CD4-positive, alpha-beta T cell treated with Interleukin-4 for 4 hours (primary cell): ENCODE measurements around the gene HID1.

ENCODE experiments used
- DNase-seq: peaks from one replicate; pipeline ENCODE4 v3.0.0-alpha.2; 2020

HID1 gene

GRCh38 chr17:74964988-74965622 lies 7.5 kb downstream of the HID1 start:
- no peak for DNase-seq

- DNase-seq, result no peak
Measured at GRCh38 chr17:74964246-74964761, 8.3 kb downstream of the HID1 start.

GRCh38 chr17:74963656-74964055 lies 8.9 kb downstream of the HID1 start:
- DNase-seq, result no peak

GRCh38 chr17:74962622-74963394 lies 9.8 kb downstream of the HID1 start:
- DNase-seq, result no peak

GRCh38 chr17:74961657-74962350 lies 10.8 kb downstream of the HID1 start:
- DNase-seq, result peak; percentile 77

GRCh38 chr17:74960570-74961342 lies 11.8 kb downstream of the HID1 start:
- peak; percentile 44 for DNase-seq

GRCh38 chr17:74959826-74960515 lies 12.6 kb downstream of the HID1 start:
- no peak for DNase-seq

- peak; percentile 63 for DNase-seq
Measured at GRCh38 chr17:74957935-74958740, 14.4 kb downstream of the HID1 start.

- DNase-seq, result no peak
Measured at GRCh38 chr17:74956093-74956492, 16.5 kb downstream of the HID1 start.

- no peak for DNase-seq
Measured at GRCh38 chr17:74954665-74955421, 17.7 kb downstream of the HID1 start.

- no peak for DNase-seq
Measured at GRCh38 chr17:74954115-74954514, 18.4 kb downstream of the HID1 start.

- DNase-seq, result no peak
Measured at GRCh38 chr17:74953134-74953687, 19.3 kb downstream of the HID1 start.

GRCh38 chr17:74952431-74953133 lies 20.0 kb downstream of the HID1 start:
- DNase-seq, result no peak

GRCh38 chr17:74951680-74952421 lies 20.7 kb downstream of the HID1 start:
- DNase-seq, result no peak

- no peak for DNase-seq
Measured at GRCh38 chr17:74951065-74951464, 21.5 kb downstream of the HID1 start.

GRCh38 chr17:74950207-74950606 lies 22.4 kb downstream of the HID1 start:
- no peak for DNase-seq

- DNase-seq, result no peak
Measured at GRCh38 chr17:74949455-74950115, 23.0 kb downstream of the HID1 start.

GRCh38 chr17:74947041-74947754 lies 25.4 kb downstream of the HID1 start:
- no peak for DNase-seq
